ENCODE results near the gene UCHL1.
"Not testable (repeated sequence)": the region's sequence is repeated elsewhere in the genome, so short reads cannot be mapped to it uniquely, and the experiment has no call there.

UCHL1 gene

GRCh38 chr4:41303372-41304118 lies 46.8 kb downstream of the UCHL1 start:
- TF ChIP-seq ZFX (IDR thresholded peaks at IDR 0.05; ENCODE audit: borderline replicate concordance), result no peak
- no peak for TF ChIP-seq CTCF (IDR thresholded peaks at IDR 0.05)
- H3K27ac ChIP-seq, result no peak overlapping the region

- no peak overlapping the region for H3K27ac ChIP-seq
- TF ChIP-seq CTCF (IDR thresholded peaks at IDR 0.05) (no peak), ZFX (IDR thresholded peaks at IDR 0.05; ENCODE audit: borderline replicate concordance) (no peak)
Measured at GRCh38 chr4:41304221-41304620, 47.5 kb downstream of the UCHL1 start.

GRCh38 chr4:41305476-41305875 lies 48.7 kb downstream of the UCHL1 start:
- H3K27ac ChIP-seq, result no peak overlapping the region
- TF ChIP-seq CTCF (IDR thresholded peaks at IDR 0.05), result no peak

GRCh38 chr4:41307638-41308037 lies 50.9 kb downstream of the UCHL1 start:
- H3K27ac ChIP-seq, result no peak overlapping the region
- no peak for TF ChIP-seq CTCF (IDR thresholded peaks at IDR 0.05)
- TF ChIP-seq ZFX (IDR thresholded peaks at IDR 0.05; ENCODE audit: borderline replicate concordance), result no peak

- H3K27ac ChIP-seq, result no peak overlapping the region
- TF ChIP-seq CTCF (IDR thresholded peaks at IDR 0.05), result no peak
- TF ChIP-seq ZFX (IDR thresholded peaks at IDR 0.05; ENCODE audit: borderline replicate concordance), result no peak
Measured at GRCh38 chr4:41308398-41308797, 51.7 kb downstream of the UCHL1 start.

- not testable (repeated sequence) for H3K27ac ChIP-seq
Measured at GRCh38 chr4:41315426-41315825, 58.7 kb downstream of the UCHL1 start.

- TF ChIP-seq ZFX (IDR thresholded peaks at IDR 0.05; ENCODE audit: borderline replicate concordance) (no peak), CTCF (IDR thresholded peaks at IDR 0.05) (no peak)
- H3K27ac ChIP-seq, result no peak overlapping the region
Measured at GRCh38 chr4:41315862-41316261, 59.1 kb downstream of the UCHL1 start.

Measured in 22Rv1 (cell line).